HG02981 (cell line): Measurements from ENCODE around the gene SLC6A8.
"Not testable (repeated sequence)": the region's sequence is repeated elsewhere in the genome, so short reads cannot be mapped to it uniquely, and the experiment has no call there.

Experiments
- ATAC-seq: cut with Tn5 transposase; IDR thresholded peaks from one replicate; pipeline ENCODE4 v1.9.1; 2021; ENCODE audit warnings: mild to moderate bottlenecking, moderate library complexity; ENCODE audit not compliant: unreplicated experiment

SLC6A8 gene

DNA sequence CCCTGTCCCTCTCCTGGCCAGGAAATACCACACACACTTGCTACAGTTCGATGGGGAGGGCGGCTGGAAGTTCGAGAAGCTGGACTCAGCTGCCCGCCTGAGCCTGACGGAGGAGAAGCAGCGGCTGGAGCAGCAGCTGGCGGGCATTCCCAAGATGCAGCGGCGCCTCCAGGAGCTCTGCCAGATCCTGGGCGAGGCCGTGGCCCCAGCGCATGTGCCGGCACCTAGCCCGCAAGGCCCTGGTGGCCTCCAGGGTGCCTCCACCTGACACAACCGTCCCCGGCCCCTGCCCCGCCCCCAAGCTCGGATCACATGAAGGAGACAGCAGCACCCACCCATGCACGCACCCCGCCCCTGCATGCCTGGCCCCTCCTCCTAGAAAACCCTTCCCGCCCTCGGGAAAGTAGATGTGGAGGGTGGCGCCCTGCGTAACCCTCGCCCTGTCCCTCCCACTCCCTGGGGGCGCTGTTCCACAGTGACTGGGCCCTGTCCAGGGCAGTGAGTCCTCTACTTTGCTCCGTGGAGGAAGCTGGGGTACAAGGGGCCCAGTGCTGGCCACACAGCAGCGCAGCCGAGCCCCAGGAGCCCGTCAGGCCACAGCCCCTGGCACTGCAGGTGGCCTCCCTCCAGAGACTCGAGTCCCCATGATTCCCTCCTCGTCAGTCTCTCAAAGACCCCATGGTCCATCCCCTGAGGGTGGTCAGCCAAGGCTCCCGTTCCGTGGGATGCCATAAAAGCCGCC is 55.9 kb downstream of the SLC6A8 start:
- not testable (repeated sequence) for ATAC-seq

DNA sequence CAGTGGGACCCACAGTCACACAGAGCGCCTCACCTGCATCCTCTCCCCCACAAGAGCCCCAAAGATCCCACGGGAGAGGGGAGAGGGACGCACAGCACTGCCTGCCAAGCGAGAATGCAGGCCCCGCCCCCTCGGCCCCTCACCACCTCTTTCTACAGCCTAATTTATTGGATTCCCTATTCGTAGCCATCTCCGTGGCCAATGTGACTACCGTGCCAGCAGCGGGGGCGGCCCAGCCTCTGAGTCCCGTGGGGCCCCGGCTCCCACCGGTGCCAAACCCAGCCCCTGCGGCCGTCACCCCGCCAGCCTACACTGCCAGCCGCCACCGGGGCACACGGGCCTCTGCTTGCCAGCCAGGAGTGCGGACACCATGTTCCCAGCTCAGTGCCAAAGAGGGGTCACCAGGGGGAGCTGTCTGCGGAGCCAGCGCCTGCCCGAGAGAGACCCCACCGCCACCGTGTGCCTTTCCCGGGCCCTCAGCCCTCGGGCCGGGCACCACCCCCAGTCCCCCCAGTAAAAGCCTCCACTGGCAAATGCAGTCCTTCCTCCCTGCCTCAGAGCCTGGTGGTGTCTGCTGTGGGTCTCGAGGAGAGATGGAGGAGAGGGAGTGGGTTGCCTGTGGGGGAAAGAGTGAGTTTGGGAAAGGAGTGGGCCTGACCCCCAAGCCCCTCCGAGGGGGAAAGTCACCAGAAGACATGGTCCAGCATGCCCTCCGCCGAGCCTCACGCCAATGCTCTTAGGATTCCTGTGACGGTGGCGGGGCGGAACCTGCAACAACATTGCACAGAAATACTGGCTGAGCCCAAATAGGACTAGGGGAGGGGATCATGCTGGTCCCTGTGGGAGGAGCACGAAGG is 56.7 kb downstream of the SLC6A8 start:
- ATAC-seq, result no peak

DNA sequence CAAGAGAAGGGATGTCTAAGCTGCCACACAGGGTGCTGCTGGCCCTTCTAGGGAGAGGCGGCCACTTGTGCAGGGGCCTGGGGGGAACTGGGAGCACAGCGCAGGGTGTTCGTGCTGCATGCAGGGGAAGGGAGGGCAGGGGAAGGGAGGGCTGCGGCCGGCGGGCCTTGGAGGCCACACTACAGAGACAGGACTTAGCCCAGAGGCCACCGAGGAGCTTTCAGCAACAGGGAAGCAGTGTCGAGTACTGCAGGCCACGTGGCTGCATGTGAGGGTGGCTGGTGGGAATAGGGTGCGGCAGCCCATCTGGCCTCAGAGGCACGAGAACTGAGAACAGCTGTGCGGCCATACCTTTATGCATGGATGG is 57.3 kb downstream of the SLC6A8 start:
- ATAC-seq, result not testable (repeated sequence)
